Mucosa of rectum (tissue), 2 donors: Measurements from ENCODE around the gene CAMK1.

Experiments used
- H3K27ac ChIP-seq, 2 donors: one replicate each; pipeline ENCODE4 v1.7.0; 2013; ENCODE audit warnings: inconsistent platforms in 2 of 2, low read depth in 2 of 2, low read length in 2 of 2
- H3K27me3 ChIP-seq, 2 donors: one replicate each; pipeline ENCODE4 v1.7.0; 2013; ENCODE audit warnings: low read length in 2 of 2; ENCODE audit not compliant: control insufficient read depth in 2 of 2, insufficient read depth in 2 of 2
- H3K36me3 ChIP-seq, 2 donors: one replicate each; pipeline ENCODE4 v1.7.0; 2013; ENCODE audit warnings: low read length in 2 of 2; ENCODE audit not compliant: control insufficient read depth in 2 of 2, insufficient read depth in 2 of 2
- H3K4me1 ChIP-seq, 2 donors: one replicate each; pipeline ENCODE4 v1.7.0; 2013; ENCODE audit warnings: low read length in 2 of 2, mild to moderate bottlenecking in 1 of 2; ENCODE audit not compliant: control insufficient read depth in 2 of 2, insufficient read depth in 2 of 2
- H3K4me3 ChIP-seq, 2 donors: one replicate each; pipeline ENCODE4 v1.7.0; 2013; ENCODE audit warnings: low read length in 2 of 2
- H3K9ac ChIP-seq, 2 donors: one replicate each; pipeline ENCODE4 v1.7.0; 2013; ENCODE audit warnings: low read length in 2 of 2, low read depth in 1 of 2, mild to moderate bottlenecking in 1 of 2
- H3K9me3 ChIP-seq, 2 donors: one replicate each; pipeline ENCODE4 v1.7.0; 2013; ENCODE audit warnings: low read length in 2 of 2; ENCODE audit not compliant: control insufficient read depth in 2 of 2
- donor health status: healthy.
- donor health status: Normal muscosa, but diverticular disease.

Gene CAMK1

DNA sequence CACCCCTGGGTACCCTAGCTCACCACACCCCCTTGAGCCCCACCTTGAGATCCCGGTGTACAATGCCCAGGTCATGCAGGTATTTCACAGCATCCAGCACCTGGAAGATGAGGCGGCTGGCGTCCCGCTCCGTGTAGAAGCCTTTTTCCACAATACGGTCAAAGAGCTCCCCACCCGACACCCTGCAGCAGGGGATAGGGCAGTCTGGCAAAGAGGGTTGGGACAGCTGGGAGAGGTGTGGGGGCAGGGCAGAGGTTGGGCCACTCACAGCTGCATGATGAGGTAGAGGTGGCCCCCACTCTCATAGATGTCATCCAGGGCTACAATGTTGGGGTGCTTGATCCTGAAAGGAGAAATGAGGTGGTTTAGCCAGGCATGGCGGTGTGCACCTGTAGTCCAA is 6.9 kb downstream of the CAMK1 start:
- no peak overlapping the region for H3K27ac ChIP-seq
- no peaks in the 10 kb centered on the region for H3K27me3 ChIP-seq
- H3K4me3 ChIP-seq: no peak overlapping the region
- peaks cover 12 to 28% of the 10 kb centered on the region in 2 donors for H3K36me3 ChIP-seq
- H3K9ac ChIP-seq: no peak overlapping the region
- H3K9me3 ChIP-seq: no peaks in the 10 kb centered on the region
- peaks cover 0 to 2% of the 10 kb centered on the region in 2 donors for H3K4me1 ChIP-seq

DNA sequence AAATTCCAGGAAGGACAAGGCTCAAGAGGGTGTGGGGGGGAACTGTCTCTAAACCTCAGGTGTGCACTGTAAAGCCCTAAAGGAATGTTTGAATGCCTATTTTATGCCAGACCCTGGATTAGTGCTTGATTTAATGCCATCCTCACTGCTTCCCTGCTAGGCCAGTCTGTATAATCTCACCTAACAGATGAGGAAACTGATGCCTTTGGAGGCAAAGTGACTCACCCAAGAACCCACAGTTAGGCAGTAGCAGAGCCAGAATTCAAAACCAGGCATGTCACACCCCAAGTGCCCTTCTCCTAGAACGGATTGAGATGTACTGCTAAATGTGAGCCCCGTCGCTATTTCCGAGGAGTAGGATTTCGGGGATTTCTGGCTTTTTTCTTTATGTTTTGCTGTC is 7.8 kb downstream of the CAMK1 start:
- Histone ChIP-seq H3K4me3 (no peak overlapping the region), H3K9ac (no peak overlapping the region), H3K27ac (no peak overlapping the region), H3K27me3 (no peaks in the 10 kb centered on the region), H3K36me3 (peaks cover 18 to 35% of the 10 kb centered on the region in 2 donors), H3K4me1 (peaks cover 0 to 1% of the 10 kb centered on the region in 2 donors), H3K9me3 (no peaks in the 10 kb centered on the region)

DNA sequence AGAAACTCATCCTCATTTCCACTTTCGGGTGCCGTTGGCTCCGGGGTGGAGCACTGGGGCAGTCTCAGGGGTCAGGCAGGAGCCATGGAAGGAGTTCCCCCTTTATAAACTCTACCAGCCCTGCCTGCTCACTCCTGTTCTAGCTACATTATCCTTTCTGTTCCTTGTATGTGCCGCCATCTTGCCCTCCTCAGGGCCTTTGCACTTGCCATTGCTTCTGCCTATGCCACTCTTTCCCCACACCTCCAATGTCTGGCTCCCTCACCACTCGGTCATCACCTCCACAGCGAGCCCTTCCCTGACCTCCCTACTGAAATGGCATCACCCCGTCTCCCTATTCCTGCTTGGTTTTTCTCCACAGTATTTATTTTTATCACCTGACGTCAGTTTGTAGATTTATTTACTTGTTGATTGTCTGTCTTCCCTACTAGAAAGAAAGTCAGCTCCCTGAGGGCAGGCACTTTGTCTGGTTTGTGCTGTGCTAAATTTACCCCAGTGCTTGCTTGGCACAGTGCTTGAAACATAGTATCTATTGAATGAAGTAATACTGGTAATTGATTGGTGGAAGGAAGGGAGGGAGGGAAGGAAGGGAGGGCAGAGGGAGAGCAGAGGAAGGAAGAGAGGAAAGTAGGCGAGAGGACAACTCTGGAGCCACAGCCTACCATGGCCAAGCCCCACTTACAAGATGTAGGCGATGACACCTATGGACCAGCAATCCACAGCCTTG is 8.8 kb downstream of the CAMK1 start:
- H3K36me3 ChIP-seq: peaks cover 25 to 44% of the 10 kb centered on the region in 2 donors

GRCh38 chr3:9757427-9757826 is 12.3 kb downstream of the CAMK1 start:
- Histone ChIP-seq H3K9me3 (no peaks in the 10 kb centered on the region), H3K9ac (no peak overlapping the region), H3K27me3 (no peaks in the 10 kb centered on the region), H3K4me3 (no peak overlapping the region), H3K4me1 (peaks cover 4 to 8% of the 10 kb centered on the region in 2 donors), H3K27ac (no peak overlapping the region), H3K36me3 (peaks cover 29 to 48% of the 10 kb centered on the region in 2 donors)

More for the DNA sequence above, 8.8 kb downstream of the CAMK1 start:
- Histone ChIP-seq H3K9ac (no peak overlapping the region), H3K4me3 (no peak overlapping the region), H3K4me1 (no peaks in the 10 kb centered on the region), H3K27ac (no peak overlapping the region), H3K9me3 (no peaks in the 10 kb centered on the region), H3K27me3 (no peaks in the 10 kb centered on the region)

DNA sequence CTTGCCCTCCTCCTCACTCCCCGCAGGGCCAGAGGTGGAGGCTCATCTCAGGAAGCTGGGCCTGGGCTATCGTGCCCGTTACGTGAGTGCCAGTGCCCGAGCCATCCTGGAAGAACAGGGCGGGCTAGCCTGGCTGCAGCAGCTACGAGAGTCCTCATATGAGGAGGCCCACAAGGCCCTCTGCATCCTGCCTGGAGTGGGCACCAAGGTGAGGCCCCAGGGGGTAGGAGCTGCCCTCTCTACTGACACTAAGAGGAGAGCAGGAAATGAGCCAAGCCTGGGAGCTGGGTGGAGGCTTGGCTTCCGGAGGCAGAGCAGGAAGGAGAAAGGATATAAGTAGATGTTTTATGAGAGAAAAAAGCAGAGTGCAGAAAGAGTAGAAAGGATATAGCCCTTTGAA is 15.1 kb downstream of the CAMK1 start:
- peak overlapping the region; percentile 11 to 49 for H3K27ac ChIP-seq
- peaks cover 19 to 24% of the 10 kb centered on the region in 2 donors for H3K4me1 ChIP-seq
- no peak overlapping the region for H3K4me3 ChIP-seq
- H3K9ac ChIP-seq: peak overlapping the region in 1 of 2 donors; percentile 29
- H3K36me3 ChIP-seq: peaks cover 35 to 52% of the 10 kb centered on the region in 2 donors
- no peaks in the 10 kb centered on the region for H3K9me3 ChIP-seq
- no peaks in the 10 kb centered on the region for H3K27me3 ChIP-seq

DNA sequence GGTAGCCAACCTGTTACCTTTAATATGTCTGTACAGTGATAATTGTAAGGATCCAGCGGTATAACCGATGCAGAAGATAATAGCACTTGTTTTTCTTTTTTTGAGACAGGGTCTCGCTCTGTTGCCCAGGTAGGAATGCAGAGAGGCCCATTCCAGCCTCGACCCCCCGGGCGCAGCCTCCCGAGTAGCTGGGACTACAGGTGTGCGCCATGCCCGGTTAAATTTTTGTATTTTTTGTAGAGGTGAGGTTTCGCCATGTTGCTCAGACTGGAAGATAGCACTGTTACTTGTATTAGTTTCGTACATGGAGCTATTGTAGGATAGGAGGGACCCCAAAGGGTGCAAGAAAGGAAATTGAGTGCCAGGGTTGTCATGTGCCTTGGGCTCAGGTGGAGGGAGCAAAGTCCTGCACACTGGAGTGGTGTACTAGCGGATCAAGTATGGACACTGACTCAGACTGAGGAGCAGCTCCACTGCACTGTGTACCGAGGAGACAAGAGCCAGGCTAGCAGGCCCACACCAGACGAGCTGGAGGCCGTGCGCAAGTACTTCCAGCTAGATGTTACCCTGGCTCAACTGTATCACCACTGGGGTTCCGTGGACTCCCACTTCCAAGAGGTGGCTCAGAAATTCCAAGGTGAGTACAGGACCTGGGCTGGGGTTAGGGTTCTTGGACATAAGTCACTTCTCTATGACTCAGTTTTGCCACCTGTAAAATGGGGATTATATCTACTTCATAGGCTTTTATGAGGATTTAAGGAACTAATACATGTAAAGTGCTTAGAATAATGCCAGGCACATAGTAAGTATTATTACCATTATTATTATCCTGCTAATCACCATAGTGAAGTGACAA is 19.0 kb downstream of the CAMK1 start:
- Histone ChIP-seq H3K9ac (peak overlapping the region; percentile 81 to 85), H3K4me3 (peak overlapping the region; percentile 90 to 91), H3K27ac (peak overlapping the region; percentile 90 to 97), H3K27me3 (no peaks in the 10 kb centered on the region), H3K4me1 (peaks cover 23 to 27% of the 10 kb centered on the region in 2 donors), H3K36me3 (peaks cover 36 to 46% of the 10 kb centered on the region in 2 donors), H3K9me3 (no peaks in the 10 kb centered on the region)

DNA sequence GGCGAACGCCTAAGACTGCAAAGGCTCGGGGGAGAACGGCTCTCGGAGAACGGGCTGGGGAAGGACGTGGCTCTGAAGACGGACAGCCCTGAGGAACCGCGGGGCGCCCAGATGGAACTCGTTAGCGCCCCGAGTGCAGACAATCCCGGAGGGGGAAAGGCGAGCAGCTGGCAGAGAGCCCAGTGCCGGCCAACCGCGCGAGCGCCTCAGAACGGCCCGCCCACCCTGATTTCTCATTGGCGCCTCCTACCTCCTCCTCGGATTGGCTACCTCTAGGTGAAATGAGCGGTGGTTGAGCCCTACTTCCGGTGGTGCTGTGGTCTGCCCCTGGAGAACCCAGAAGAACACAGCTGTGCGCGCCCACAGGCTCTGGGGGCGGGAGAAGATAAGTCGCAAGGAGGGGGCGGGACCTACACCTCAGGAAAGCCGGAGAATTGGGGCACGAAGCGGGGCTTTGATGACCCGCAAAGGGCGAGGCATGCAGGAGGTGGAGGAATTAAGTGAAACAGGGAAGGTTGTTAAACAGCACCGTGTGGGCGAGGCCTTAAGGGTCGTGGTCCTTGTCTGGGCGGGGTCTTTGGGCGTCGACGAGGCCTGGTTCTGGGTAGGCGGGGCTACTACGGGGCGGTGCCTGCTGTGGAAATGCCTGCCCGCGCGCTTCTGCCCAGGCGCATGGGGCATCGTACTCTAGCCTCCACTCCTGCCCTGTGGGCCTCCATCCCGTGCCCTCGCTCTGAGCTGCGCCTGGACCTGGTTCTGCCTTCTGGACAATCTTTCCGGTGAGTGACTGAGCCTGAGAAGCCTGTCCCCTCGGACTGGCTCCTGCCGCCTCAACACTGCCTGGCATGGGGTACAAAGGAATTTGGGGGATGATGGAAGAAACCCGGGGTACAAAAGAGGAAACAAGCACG is 19.8 kb downstream of the CAMK1 start, which contains the start of gene OGG1:
Gene OGG1 (plus strand): TSS at position 308 of the 911 bp plus-strand sequence. CDS start 335 bp downstream, at position 643.
- Histone ChIP-seq H3K9ac (peak within 1 kb of the TSS; percentile 81 to 85), H3K4me1 (peaks cover 19 to 27% of the 10 kb centered on the region in 2 donors), H3K27ac (peak within 1 kb of the TSS; percentile 90 to 97), H3K36me3 (peaks cover 43 to 53% of the 10 kb centered on the region in 2 donors), H3K9me3 (no peaks in the 10 kb centered on the region), H3K4me3 (peak within 1 kb of the TSS; percentile 90 to 91), H3K27me3 (no peaks in the 10 kb centered on the region)

- H3K36me3 ChIP-seq: peaks cover 48 to 56% of the 10 kb centered on the region in 2 donors
- peak overlapping the region; percentile 81 to 85 for H3K9ac ChIP-seq
- peak overlapping the region; percentile 90 to 91 for H3K4me3 ChIP-seq
- H3K27ac ChIP-seq: peak overlapping the region; percentile 90 to 97
- H3K27me3 ChIP-seq: no peaks in the 10 kb centered on the region
- H3K4me1 ChIP-seq: peaks cover 19 to 20% of the 10 kb centered on the region in 2 donors
- H3K9me3 ChIP-seq: no peaks in the 10 kb centered on the region
Measured at GRCh38 chr3:9749296-9749644, 20.5 kb downstream of the CAMK1 start.

GRCh38 chr3:9748031-9748430 is 21.7 kb downstream of the CAMK1 start:
- Histone ChIP-seq H3K4me3 (no peak overlapping the region), H3K4me1 (peaks cover 19 to 20% of the 10 kb centered on the region in 2 donors), H3K27ac (no peak overlapping the region), H3K9me3 (no peaks in the 10 kb centered on the region), H3K27me3 (no peaks in the 10 kb centered on the region), H3K9ac (no peak overlapping the region), H3K36me3 (peaks cover 58 to 67% of the 10 kb centered on the region in 2 donors)
